Measurements from ENCODE around the gene DAPK2.

- no peak for TF ChIP-seq EP300 (IDR thresholded peaks at IDR 0.05)
- no peak for TF ChIP-seq CTCF (IDR thresholded peaks at IDR 0.05)
- no peak for TF ChIP-seq POLR2A (IDR thresholded peaks at IDR 0.05)
- TF ChIP-seq POLR2AphosphoS5 (IDR thresholded peaks at IDR 0.05): no peak
These were observed 49.4 kb downstream of the DAPK2 start for GRCh38 chr15:63996794-63997357.
